GM18526 (cell line): Measurements from ENCODE around the gene SLC31A1.

ENCODE experiments used
- POLR2A ChIP-seq: IDR thresholded peaks from 3 replicates; pipeline ENCODE4 v1.6.1; 2011; ENCODE audit not compliant: insufficient read length; ENCODE audit errors: extremely low read depth

The SLC31A1 gene

DNA sequence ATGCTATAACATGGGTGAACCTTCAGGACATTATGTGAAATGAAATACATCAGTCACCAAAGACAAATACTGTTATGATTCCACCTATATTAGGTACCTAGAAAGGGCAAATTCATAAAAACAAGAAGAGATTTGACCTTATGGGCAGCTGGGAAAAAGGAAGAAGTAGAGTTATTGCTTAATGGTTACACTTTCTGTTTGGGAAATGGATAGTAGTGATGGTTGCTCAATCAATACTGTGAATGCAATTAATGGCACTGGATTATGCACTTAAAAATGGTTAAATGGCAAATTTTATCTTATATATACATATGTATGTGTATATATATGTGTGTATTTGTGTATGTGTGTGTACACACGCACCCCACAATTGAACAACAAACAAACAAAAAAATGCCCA is 15.5 kb upstream of the SLC31A1 start:
- TF ChIP-seq POLR2A, result no peak

GRCh38 chr9:113210815-113211214 is 10.5 kb upstream of the SLC31A1 start:
- no peak for TF ChIP-seq POLR2A

GRCh38 chr9:113215132-113215531 is 6.2 kb upstream of the SLC31A1 start:
- no peak for TF ChIP-seq POLR2A

- TF ChIP-seq POLR2A, result no peak
These were observed 4.9 kb upstream of the SLC31A1 start for GRCh38 chr9:113216406-113216805.

DNA sequence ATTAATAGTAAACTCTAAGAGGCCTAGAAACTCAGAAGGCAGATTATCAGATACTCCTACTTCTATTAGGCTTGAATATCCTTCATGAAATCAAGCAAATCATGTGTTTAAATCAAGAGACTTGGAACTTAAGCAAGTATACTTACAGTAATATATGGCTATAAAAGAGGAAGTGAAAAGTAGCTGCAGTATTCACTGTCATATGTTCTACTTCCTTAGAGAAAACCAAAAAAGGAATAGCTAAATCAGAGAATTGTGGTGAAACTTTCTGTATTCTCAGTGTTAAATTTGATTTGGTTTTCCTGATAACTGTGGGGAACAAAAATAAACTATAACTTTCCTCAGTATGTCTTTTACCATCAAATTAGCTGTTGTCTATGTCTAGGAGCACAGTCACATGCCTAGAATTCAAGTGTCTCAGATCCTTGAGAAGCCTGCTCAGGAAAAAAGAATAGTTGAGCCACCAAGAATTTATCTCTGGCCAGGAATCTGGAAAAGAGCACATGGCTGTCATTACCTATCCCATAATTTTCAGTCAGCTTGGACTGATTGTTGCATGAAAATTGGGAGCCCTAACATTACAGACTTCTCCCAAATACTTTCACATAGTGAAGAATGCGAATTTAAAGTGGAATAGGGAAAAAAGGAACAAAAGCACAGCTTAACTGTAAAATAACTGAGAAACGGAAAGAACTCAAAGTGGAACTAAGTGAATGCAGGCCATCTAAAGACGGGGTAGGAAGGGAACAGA is 2.0 kb upstream of the SLC31A1 start:
- TF ChIP-seq POLR2A, result no peak

- TF ChIP-seq POLR2A, result no peak
These were observed 1.4 kb upstream of the SLC31A1 start for GRCh38 chr9:113219969-113220368.

DNA sequence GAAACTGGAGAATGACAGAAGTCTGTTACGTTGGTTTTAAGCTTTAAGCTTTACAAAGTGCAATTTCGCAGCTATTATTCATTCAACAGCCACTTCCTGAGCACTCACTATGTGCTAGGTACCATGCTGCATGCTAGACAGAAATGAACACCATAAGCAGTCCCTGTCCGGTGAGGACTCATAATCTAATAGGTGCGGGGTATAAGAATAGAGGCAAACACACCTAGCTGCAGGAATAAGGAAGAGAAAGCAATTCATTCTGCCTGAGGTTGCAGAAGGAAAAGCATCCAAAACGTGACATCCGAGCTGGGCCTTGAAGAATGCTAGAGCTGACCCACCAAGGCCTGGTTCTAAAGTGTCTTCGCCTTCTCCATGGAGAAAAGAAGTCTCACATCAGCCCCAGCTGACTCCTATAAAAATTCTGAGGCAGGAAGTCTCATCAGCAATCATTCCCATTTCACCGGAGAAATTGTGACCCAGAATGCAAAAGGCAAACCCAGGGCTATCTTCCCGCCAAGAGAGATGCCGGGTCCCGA is 809 bp upstream of the SLC31A1 start:
- TF ChIP-seq POLR2A, result no peak

- TF ChIP-seq POLR2A, result no peak
These were observed 597 bp downstream of the SLC31A1 start for GRCh38 chr9:113221800-113222481.

DNA sequence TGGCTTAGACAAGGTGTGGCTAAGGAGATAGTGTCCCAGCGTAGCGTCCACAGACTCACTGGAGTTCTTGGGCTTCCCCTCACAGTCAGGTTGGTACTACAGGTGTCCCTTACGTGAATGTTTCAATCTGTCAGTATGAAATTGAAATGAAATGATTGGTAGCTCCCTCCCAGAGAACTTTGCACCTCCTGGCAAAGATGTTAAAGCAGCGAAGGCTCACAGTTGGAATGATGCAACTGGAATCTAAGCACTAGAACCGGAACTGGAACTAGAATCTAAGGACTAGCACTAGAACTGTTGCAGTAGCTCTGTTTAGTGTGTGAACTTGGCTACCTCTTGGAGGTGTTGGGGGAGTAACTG is 1.1 kb downstream of the SLC31A1 start:
- TF ChIP-seq POLR2A, result no peak

- no peak for TF ChIP-seq POLR2A
These were observed 2.6 kb downstream of the SLC31A1 start for GRCh38 chr9:113223963-113224362.

DNA sequence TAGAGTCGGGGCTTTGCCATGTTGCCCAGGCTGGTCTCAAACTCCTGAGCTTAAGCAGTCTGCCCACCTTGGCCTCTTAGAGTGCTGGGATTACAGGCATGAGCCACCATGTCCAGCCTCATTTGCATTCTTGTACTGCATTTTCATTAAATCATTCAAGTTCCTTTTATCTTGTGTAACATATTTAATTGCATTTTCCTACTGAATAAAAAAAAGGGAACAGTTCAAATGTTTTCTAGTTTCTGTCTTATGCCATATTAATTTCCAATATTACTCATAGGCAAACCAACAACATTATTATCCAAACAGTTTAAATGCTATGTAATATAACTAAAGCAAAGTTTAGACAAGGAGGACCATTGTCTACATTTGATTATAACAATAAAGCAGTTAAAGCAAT is 6.1 kb downstream of the SLC31A1 start:
- no peak for TF ChIP-seq POLR2A

DNA sequence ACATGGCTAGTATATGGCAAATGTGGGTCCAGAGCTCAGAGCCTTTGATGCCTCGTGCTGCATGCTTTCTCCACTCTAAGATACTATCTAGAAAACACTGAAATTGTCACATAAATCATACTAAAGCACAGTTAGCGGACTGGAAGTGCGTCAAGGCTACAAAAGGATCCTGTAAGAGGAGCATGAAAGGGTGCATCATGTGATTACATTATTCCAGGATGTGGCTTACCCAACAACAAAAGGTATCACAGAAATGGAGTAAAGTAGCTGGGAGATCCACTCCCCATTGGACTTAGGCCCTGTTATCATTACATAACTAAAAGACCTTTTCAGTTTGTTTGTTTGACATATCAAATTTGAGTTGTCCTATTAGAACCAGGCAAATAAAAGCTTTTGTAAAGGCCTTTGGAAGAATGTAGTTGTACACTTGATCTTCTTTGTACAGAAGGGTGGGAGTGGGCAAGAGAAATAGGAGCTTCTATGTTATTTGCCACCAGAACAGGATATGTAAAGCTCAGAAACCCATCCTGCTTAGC is 6.9 kb downstream of the SLC31A1 start:
- no peak for TF ChIP-seq POLR2A

DNA sequence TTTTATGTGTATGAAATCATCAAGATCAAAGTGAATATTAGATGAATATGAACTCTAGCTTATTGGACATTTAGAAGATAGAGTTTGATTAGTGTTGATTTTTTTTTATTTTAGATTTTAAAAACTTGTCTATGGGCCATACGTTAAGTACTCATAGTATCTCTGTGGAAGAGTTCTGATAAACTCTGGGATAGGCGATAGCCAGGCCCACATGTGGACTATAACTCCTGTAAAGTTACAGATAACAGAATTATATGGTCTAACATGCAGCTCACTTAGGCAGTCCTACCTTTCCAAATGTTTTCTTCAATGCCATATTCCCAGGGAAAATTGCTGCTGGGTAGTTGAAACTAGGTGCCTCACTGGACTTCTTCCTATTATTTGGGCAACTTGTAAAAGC is 10.4 kb downstream of the SLC31A1 start:
- no peak for TF ChIP-seq POLR2A

GRCh38 chr9:113237026-113237425 is 15.7 kb downstream of the SLC31A1 start:
- no peak for TF ChIP-seq POLR2A

DNA sequence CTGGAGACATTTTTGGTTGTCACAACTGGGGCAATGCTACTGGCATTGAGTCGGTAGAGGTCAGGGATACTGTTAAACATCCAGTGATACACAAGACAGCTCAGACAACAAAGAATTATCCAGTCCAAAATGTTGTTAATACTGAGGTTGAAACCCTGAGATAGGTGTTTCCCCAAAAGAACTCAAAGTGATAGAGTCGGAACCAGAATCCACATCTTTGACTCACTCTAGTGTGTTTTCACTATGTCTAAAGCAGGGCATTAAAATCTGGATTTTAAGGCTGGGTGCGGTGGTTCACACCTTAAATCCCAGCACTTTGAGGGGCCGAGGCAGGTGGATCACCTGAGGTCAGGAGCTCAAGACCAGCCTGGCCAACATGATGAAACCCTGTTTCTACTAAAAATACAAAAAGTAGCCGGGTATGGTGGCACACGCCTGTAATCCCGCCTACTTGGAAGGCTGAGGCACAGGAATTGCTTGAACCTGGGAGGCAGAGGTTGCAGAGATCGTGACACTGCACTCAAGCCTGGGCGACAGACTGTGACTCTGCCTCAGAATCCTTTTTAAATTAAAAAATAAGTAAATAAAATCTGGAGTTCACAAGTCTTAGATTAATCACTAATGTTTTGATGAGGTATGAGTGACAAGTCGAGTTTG is 17.0 kb downstream of the SLC31A1 start:
- TF ChIP-seq POLR2A, result no peak

DNA sequence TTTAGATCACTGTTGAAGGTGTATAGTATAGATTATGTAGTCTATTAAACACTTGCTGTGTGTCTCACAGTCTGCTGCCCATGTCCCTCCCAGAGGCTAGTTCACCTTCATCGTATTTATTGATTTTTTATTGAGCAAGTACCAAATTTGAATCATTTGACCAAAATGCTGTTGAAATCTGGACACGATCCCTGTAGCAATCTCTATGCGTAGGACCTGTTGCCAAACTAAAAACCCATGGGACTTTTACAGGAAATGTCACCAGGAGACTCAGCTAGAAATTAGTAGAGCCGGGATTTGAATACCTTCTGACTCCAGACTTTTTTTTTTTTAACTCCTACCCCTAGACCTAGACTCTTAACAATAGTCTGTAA is 17.5 kb downstream of the SLC31A1 start:
- TF ChIP-seq POLR2A, result no peak
